Measurements from ENCODE around the gene SCT.

DNA sequence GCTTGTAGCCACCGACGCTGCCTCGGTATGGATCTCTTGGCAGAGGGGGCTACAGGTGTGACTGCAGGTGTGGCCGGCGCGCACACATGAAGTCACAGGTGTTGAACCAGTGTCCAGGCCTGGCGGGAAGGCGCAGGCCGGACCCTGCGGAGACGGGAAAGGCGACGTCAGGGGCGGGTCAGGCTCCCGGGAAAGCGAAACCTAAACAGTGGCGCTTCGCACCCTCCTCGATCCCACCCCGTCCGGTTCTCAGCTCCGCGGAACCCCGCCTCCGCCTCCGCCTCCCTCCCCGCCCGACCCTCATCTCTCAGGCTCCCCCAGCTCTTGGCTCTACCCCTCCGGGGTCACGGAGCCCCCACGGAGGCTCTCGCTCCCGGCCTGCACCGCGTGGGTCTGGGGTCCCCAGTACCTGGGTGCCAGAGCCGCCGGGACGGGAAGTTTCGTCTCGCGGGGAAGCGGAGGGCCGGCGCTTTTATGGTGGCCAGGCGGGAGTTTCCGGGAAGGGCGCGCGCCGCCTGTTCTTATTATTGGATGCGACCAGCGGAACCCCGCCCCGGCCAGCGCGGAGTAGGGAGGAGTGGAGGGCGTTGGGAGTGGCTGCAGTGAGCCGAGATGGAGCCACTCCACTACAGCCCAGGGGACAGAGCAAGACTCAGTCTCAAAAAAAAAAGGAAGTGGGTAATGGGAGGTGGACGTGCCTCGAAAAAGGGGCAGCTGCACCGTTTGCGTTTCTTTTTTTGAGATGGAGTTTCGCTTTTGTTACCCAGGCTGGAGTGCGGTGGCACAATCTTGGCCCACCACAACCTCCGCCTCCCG, 11.3 kb downstream of the SCT start, which contains the start of gene IRF7:
- no peak for TF ChIP-seq ZNF8 (CRISPR knock-in tag; IDR thresholded peaks at IDR 0.05)
- TF ChIP-seq ZFP30 (CRISPR knock-in tag; IDR thresholded peaks at IDR 0.05): no peak

All from SK-N-SH treated with all-trans-retinoic acid at 6 μM for 48 hours (cell line).